IPS DF 19.7 (cell line): ENCODE results near the gene RNF212.

Source experiments
- DNase-seq: peaks from one replicate; pipeline ENCODE4 v3.0.0-alpha.2; 2013; ENCODE audit warnings: low read depth, low spot score

Gene RNF212

DNA sequence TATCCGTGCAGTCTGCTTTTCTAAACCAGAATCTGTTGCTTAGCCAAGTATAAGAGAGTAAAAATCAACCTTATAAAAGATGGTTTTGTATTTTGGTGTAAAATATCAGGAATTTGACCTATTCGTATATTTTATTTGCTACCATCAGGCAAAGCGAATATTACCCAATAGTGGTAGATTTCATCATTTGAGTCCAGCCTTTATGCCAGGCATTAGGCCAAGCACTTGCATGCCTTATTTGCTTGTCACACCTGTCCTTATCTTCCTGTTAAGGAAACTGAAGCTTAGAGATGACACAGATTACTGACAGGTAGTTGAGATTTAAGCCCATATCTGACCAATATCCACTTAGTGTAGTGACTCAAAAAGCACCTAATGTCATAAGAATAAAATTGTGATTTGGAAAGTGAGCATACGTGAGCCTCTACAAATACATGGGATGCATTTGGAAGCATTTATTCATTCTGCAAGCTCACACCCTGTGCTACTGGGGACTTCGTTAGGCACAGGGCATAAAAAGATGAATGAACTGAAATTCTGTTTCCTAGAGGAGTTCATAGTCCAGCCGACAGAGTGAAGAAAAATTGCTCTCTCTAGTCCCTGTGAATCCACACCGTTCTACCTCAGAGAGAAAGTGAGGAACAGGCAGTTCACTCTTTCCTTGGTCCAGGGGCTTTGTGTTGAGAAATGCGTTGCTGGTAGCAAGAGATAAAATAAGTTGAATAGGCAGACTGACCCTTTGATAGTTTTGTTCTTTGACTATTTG is 2.3 kb upstream of the RNF212 start:
- DNase-seq = no peak

DNA sequence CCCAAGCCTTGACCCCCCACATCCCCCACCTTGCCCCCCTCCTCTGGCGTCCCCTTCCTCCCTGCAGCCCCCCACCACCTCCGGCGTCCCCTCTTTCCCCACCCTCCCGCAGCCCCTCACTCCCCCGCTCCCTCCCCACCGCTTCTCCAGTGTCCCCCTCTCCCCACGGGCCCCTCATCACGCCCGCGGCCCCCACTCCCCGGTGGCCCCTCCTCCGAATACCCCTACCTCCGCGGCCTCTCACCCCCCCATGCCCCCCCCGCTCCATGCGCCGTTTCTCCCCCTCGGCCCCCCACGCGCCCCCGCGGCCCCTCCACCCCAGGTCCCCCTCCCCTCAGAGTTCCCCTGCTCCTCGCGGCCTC is 562 bp downstream of the RNF212 start:
- no peak for DNase-seq

DNA sequence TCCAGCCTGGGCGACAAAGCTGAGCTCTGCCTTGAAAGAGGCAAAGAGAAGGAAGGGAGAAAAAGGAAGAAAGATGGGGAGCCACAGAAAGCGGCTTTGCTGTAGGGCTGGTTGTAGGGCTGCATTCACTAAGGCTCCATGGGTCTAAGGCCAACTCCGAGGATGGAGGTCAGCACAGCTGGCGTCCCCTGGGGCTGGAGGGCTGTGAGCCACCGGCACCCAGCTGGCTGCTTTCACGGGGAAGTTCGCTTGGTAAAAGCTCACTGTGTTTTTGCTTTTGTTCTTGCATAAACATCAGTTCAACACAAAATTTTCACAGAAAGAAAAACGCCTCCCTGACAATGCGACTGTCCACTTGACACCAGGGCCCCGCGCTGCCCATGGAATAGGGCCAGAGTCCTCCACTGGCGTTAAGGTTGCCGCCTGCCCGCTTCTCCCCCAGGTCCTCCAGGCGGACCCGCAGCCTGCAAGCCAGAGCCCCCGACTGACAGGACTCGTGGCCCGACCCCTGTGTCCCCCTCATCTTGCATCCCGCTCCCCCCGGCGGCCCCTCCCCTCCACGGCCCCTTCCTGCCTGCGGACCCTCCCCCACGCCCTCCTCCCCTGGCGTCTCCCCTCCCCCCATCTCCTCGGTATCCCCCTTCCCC is 1.1 kb downstream of the RNF212 start:
- no peak for DNase-seq

DNA sequence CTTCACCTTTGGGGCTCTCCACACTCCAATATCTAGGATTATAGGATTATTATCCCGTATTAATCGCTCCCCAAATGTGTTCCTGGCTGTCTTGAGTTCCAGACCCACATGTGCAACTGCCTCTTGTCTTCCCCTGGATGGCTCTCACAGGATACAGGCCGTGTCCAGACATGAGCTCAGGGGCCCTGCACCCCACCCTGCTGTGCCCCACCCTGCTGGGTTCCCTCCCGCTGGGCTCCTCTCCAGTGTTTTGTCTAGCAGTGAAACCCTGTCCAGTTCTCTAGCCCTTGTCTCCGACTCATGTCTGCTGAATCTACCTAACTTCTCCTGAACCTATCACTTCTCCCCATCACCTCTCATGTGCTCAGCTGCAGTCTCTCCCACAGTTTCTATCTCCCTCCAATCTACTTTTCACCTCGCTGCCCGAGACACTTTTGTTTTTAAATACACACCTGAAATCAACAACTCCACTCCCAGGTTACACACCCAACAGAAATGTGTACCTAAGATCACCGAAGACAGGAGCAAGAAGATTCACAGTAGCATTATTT is 2.0 kb downstream of the RNF212 start:
- DNase-seq = no peak

DNA sequence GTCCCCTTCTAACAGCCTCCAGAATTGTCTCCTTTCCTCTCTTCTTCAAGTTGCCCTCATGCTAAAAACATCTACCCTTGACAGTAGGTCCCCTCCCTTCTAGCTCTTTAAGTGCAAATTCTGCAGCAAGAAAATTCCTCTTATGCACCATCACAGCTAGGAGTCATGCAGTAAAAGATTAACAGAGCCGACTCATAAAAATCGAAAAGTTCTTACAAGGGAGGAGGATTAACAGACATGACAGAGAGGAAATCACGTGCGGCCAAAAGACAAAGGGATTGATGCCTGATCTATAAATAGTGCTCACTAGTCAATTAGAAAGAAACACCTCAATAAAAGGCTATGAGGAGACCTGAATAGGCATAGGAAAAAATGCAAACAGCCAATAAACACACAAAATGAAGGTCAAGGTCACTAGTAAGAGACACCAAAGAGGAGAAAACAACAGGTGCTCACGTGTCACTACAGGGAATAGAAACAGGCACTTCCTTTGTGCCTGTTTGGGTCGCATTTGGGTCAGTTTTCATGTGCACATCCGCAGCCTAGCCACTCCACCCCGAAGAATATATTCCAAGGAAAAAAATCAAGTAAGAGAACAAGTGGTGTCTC is 3.4 kb downstream of the RNF212 start:
- DNase-seq = no peak

DNA sequence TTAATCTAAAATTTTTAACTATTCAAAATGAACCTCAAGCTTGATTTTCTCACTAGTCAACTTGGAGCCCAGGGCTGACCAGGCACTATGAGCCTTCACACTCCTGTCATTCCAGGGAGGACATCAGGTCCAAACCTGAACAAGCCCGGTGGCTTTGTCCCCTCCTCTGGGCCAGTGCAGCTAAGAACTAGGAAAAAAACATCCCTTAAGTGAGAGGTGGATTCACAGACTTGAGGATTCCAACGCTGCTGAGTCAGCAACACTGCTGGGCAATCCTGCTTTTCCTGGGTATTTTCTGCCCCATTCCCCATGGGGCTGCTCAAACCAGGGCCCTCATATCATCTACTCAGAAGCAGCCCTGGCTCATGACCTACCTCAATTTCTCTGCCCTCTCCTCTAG is 4.0 kb downstream of the RNF212 start:
- DNase-seq = no peak

DNA sequence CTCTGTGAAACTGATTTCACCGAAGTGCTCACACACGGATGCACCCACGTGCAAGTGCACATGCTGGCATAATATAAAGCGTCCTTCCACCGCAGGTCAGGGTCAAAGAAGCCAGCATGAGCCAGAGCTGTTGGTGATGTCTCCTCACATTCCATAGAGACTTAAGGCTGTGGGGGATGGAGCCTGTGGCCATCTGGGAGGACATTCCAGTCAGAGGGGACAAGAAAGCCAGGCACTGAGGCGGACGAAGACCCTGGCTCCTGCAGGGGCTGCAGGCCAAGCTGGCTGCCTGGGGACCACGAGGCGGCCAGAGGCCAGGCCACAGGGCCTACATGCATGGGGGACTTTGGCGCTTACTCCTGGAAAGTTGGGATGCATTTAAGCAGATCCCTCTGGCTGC is 7.7 kb downstream of the RNF212 start:
- no peak for DNase-seq

DNA sequence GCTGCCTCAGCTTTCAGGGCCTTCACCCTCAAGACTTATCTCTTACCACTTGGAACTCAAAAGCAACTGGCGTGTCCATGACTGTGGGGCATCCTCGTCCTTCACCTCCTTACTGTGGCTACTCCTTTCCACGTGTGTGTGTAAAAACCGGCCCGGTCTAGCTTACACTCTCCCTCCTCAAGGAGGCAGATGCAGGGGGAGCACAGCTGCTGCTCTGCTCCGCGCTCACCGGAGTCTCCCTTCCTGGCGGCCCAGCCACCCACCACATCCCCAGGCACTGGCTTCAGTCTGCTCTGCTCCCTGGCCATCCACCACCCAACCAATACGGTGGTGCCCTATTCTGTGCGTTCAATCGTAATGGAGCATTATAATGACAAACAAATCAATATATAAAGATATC is 8.3 kb downstream of the RNF212 start:
- no peak for DNase-seq

DNA sequence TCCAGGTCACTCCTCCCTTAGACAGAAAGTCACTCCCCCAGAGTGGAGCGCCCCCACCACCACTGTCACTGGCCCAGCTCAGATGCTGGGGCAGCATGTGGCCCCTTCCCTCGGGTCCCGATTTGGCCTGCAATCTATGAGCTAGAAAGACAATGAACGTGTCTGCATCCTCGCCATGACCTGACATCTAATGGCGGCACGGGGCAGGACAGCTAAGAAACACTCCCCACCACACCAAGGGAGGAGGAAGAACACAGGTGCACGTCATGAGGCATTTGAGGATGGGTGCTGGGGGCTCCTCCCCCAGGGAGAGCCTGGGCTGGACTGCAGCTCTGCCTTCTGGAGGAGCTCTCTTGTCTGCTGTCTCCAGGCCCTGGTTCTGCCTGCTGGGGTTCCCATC is 8.7 kb downstream of the RNF212 start:
- DNase-seq = no peak

DNA sequence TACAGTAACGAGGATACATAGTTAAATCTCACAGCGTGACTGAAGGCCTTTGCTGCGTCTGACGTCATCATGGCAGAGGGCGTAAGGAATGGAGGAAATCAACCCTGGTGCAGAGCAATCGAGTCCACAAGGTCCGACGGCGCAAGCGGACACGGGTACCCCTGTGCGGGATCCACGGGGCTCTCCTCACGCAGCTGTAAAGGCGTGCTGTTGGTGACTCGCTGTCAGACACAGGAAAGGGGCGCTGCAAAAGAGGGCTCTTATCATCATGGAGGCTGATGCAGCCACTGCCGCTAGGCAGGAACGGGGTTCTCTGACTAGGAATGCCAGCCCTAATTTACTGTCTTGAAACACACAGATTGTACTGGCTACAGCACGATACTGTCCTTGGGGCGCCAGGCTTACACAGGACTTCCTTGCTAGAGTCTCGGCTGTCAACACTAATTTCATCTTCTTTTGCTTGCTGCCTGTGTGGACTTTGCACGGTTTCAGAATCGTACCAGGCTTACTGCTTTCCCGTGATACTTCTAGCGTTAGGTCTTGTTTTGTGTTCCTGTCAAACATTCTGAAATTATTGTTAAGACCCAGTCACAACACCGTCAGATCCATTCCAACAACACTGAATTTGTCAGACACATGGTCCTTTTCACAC is 13.6 kb downstream of the RNF212 start:
- no peak for DNase-seq

DNA sequence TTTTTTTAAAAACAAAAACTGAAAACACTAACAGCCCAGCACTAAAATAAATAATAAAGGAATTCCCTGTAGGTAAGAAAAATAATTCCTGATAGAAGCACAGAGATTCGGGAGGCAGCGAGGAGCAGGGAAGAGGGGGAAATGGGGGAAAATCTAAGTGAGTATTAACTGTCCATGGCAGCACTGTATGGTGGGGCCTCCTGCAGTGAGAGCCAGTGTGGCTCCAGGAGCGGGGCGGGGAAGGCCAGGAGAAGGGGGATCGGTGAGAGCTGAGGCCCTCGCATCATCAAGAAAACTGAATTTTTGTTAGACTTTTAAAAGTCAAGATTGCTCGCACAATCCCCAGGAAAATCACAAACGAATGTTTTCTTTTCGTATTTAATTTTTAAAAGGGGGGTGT is 14.1 kb downstream of the RNF212 start:
- no peak for DNase-seq

DNA sequence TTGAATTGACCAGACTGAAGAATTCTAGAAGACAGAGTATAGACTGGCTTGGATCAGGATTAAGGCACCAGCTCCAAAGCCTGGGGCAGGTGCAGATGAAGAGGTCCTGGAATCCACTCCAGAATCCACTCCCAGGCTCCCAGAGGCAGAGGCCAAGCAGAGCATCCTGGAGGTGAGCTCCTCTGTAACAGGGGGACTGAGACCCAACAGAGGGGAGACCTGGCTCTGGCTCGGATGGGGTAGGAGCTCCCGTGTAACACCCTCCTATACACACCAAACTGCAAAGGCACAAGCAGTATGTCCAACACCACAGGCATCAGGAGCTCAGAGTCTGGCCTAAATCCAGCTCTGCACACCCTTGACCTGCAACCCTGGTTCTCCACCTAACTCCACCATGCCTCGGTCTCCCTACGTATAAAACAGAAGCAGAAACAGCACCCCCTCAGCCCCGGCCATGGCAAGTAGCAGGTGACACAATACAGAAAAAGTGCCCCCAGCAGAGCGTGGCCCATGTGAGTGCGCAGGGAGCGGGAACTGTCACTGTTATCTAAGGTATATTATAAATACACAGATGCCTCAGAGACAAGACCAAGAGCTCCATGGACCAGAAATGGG is 14.9 kb downstream of the RNF212 start:
- no peak for DNase-seq

DNA sequence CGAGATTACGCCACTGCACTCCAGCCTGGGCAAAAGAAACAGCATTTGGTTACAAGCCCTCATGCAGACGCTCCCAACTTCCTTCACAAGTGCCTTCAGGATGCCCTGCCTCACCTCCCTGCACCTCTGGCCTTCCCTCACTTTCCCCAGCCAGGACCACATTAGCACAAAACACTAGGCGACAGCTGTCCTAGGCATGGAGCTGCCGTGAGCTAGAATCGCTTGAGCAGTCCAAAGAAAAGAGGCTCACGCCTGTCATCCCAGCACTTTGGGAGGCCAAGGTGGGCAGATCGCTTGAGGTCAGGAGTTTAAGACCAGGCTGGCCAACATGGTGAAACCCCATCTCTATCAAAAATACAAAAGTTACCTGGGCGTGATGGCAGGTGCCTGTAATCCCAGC is 15.8 kb downstream of the RNF212 start:
- no peak for DNase-seq

DNA sequence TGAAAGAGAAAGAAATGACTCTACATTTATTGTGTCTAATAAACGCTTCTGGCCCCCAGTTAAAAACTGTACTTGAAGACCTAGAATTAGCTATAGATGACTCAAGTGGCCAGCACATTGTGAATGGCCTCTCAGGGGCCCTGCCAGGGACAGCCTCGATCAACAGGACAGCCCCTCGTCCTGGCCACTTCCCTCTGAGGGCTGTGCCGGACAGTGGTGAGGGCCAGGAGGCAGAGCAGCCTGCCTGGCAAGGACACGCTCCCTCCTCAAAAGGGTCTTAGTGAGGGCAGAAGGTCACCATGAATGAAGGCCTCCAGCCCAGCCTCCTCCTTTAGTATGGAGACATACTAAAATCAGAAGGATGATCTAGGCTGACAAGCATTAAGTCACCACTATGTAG is 16.5 kb downstream of the RNF212 start:
- no peak for DNase-seq

DNA sequence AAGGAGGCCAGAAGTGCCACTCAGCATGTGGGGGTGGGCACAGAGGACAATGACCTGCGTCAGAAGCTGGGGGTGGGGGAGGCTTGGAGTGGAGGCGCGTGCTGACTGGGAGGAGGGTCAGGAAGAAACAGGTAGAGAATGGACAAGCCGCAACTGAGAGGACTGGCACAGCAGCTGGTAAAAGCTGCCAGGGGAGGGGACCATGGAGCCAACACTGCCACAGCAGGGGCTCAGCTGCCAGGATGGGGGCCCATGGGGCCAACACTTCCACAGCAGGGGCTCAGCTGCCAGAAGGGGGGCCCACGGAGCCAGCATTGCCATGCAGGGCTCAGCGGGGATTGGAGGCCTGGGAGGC is 19.1 kb downstream of the RNF212 start:
- no peak for DNase-seq

DNA sequence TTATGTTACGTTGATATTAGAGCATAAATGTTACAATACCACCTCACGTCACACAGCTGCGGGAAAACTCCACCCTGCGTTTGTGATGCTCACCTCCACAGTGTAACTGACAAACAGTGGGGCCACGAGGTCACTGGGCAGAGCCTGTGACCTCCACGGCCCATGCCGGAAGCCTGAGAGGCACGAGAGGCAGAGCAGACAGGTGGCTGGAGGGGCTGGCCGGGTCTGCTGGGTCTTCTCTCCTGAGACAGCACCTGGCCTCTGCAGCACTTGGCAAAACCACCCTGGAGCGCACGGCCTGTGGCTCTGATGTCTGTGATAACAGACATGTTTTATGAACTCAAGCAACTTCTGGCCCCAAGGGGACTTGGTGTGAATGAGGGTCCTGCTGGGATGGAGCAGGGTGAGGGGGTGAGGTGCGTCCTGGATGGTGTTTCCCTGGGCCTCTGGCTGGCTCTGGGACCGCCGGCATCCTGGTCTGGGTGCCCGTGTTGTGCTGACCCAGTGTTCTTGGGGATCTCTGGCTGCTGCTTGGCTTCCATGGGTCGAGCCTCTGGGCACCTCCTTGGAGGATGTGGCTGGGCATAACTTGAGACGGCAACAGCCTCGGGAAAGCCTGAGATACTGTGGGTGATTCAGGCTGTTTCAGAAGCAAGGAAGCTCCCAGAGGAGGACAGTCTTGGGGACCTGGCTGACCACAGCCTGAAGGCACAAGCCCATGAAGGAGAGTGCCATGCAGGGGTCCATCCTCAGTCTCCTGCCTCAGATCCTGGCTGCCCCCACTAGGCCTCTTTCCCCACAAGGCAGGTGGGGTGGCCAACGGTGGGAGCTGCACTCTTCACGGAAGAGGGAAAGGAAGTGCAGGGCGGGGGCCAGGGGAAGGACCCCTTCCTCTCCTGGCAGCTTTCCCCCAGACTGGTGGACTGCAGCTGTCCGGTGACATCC is 19.7 kb downstream of the RNF212 start:
- DNase-seq = no peak

DNA sequence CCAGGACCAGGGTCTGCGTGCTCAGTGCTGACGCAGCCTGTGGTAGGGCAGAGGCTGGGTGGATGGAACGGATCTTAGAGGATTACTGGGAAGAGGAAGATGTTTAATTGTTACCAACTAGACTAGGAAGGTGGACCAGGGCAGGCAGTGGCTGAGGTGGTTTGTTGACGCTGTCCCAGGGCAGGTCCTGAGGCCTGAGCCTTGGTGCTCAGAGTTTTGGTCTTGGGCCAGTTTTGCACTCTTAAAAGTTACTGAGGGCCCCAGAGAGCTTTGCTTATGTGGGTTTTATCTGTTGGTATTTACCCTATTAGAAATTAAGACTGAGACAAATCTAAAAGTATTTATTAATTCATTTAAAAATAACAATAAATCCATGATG is 20.4 kb downstream of the RNF212 start:
- no peak for DNase-seq

DNA sequence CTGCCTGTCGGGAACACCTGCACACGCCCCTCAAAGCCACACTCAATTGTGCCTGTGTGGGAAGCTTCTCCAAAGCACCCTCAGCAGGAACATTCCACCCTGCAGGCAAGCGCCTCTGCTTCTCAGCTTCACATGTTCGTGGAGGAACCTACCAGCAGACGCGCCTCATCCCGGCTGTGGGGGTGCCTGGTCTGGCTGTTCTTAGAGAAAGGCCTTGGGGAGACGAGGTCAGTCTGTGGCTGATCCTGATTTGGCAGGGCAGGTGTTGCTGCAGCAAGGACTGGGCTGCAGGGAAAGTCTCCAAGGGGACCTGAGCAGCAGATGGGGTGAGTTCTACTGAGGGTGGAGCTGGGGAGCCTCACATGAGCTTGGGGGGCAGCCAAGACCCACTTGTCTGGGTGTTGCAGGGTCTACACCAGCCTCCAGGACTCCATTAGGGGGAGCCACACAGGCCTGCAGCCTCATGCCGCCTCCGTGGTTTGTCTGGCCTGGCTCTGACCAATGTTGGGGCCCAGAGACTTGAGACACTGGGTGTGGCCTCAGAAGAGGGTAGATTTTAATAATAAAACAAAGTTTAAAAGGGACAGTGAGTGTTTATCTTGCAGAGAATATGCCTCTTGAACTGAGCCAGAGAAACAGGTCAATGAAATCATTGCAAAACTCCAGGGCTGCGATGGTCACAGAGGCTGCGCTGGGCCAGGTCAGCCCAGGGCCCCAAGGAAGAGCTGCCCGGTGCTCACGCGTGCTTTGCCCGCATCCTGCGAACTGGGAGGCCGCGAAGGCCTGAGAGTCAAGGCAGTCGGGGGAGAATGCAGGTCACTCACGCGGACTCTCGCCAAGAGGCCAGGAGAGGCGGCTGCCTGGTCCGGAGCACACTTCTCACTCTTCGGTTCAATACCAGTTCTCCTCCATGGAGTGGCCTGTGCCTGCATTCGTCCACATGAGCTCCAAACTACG is 21.1 kb downstream of the RNF212 start:
- no peak for DNase-seq

DNA sequence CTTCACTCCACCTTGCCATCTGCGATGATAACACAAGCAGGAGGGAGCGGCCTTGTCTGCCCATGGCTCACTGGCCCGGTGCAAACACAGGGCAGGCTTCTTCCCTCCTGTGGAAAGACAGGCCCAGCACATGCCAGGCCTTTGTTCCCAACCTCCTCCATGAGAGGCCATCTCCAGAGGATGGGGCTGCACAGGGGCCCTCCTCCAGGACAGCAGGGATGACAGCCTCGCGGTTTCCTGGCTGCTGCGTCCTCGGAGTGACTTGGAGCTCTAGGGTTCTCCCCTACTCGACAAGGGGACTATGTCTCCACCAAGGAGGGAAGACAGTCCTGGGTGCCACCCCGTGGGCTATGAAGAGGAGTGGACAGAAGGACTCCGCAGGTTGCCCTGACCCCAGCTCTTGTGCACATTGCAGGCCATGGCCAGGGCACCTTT is 21.8 kb downstream of the RNF212 start:
- DNase-seq = no peak
